Adipose tissue (tissue), 3 donors: ENCODE results near the gene XCR1. TPM values are rescaled to one million over a fixed set of nuclear protein-coding genes. Genes with fewer than 3 reads are reported as not detected.
A peak's percentile ranks its signal among the peaks of the same experiment; 100 is the strongest.

ENCODE experiments used
- H3K27ac ChIP-seq: one replicate; pipeline ENCODE4 v1.5.1; 2013; ENCODE audit warnings: low read depth, low read length
- WGBS, 3 donors: extraction: QIAGEN DNeasy Blood & Tissue Kit; methylation state at CpG; one replicate each; pipeline ENCODE4 v1.1.7; 2013; 5-methylcytosine and 5-hydroxymethylcytosine counted together
- polyA plus RNA-seq, 3 donors: library from polyadenylated mRNA; stranded (reverse); fragments of 200-250 nt; gene quantifications; one replicate each; pipeline ENCODE4 v1.2.3, GENCODE V29; 2013
- donor health status: healthy with polysubstance abuse.
- donor health status: Bipolar disorder and iron deficiency.
- donor health status: healthy.

The XCR1 gene
- polyA plus RNA-seq, 3 donors: 0.01 to 0.06 TPM; not detected in 1

DNA sequence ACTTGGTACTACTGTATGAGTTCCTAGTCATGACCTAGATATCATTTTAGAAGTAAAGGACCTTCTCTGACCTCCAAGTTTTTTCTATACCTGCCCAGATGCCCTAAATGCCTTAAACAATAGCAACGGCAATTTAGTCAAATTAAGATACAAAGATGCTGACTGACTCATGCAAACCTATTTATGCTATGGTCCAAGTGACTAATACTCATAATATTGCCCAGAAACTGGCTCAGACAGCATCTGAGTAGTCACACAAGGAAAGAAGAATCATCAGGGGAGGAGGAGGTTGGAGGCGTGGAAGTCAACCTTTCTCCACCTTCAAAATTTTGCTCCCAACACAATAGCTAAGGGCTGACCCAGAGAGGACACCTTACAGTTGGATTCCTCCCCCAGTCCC, 38.5 kb downstream of the XCR1 start:
- no peak overlapping the region for H3K27ac ChIP-seq
- 73 to 94% (median 76%) methylated on average over 2 of the region's 2 CpGs for WGBS, 3 donors

GRCh38 chr3:45988362-45988761, 38.9 kb downstream of the XCR1 start:
- H3K27ac ChIP-seq: no peak overlapping the region
- WGBS, 3 donors: 51 to 57% (median 56%) methylated on average over 4 of the region's 4 CpGs

GRCh38 chr3:45987368-45988291, 39.7 kb downstream of the XCR1 start:
- WGBS, 3 donors: 33 to 39% (median 35%) methylated on average over 8 of the region's 8 CpGs
- no peak overlapping the region for H3K27ac ChIP-seq

DNA sequence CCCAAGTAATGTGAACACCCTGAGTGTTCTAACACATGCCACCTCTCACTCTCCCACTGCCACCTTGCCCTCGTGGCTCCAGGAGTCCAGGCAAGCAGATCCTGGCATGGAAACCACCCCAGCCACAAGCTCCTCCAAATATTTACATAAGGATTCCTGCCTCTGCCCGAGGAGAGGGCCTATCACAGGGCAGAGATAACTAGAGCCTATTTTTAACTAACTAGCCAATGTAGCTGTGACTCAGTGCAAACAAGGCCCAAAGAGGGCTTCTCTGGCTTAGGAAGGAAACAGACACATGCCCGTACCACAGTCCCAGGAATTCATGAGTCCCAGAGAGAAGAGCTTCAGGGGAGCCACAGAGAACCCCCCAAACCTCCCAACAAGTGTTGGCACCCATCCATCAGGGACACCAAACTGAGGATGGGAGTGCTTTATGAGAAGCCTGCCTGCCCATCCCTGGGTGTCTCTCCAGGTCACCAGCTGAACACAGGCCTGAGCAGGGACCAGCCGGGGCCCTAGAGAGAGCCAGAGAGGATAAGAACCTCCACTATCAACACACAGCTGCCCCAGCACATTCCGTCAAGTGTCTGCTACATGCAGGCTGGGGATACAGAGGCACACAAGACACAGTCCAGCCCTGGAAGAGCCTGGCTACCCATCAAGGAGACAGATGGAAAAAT, 40.8 kb downstream of the XCR1 start:
- WGBS, 3 donors: 30 to 79% (median 76%) methylated on average over 5 of the region's 5 CpGs

DNA sequence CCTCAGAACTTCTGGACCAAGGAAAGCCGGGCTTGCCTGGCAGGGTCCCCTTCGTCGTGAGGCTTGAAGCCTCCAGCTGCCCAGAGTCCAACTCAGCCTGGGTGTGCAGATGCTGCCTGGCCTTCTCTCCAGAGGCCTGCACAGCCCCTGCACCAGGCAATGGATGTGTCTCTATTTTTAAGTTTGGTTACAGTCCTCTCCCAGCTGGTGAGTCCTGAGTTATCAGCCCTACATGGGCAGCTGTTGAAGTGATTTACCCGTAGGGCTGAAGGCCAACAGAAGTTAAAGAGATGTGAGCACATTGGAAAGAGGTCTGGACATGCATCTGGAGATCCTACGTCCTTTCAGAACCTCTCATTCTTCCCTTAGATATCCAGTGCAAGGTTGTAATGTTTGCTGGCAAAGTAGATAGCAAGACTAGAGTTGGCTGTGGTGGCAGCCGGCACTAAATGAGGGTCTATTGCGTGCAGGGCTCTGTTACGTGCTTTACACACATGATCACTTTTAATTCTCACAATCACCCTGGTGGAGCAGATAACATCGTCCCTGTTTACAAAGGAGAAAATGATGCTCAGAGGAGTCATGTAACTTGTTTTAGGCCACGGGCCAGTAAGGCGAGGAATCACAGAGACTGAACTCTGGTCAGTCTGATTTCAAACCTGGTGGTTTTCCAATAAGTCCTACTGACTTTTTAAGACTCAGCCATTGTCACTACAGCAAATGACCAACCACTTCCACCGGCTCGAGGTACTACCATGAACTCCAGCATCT, 41.6 kb downstream of the XCR1 start:
- H3K27ac ChIP-seq: no peak overlapping the region
- WGBS, 3 donors: 59 to 88% (median 74%) methylated on average over 13 of the region's 13 CpGs

More for the DNA sequence above, 40.8 kb downstream of the XCR1 start:
- H3K27ac ChIP-seq: peak overlapping the region; percentile 17

DNA sequence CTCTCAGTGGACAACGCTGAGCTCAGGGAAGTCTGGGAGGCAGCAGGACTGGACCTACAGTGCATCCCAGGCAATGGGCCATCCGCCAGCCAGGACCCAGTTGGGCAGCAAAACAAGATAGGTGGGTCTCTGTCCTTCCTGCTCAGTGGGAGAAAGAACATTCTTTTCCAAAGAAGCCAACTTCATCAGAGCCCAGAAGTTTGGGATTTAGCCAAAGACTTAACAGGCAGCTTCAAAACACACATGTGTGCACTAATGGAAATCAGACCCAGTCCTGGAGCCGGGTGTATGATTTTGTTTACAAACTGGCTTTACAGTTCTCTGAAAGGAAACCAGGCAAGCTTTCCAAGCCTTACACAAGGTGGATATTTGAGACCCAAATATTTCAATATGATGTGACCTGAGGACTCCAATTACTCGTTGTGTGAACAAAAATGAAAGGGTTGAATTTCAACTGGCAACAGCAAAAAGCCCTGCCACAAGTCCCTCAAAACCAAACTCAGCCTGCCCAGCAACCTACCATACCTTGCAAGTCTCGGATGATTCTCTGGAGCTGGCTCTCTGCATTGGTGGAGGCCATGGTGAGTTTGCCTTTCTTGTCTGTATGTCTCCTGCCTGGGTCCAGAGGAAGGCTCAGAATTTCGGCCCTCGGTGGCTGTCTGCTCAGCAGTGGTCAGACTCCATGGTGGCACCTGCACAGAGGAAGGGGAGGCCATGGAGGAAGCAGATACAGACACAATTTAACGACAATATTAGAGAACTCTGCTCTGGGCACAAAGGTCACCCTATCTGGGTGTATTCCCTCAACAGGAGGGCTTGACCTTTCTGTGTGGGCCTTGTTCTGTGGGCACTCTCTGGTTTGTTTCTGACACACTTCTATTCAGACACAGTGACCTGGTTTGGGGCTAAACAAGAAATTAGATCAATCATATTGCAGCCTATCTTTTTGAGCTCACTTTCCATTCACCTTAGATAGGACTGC, 42.7 kb downstream of the XCR1 start:
- 69 to 81% (median 79%) methylated on average over 8 of the region's 8 CpGs for WGBS, 3 donors
- no peak overlapping the region for H3K27ac ChIP-seq

DNA sequence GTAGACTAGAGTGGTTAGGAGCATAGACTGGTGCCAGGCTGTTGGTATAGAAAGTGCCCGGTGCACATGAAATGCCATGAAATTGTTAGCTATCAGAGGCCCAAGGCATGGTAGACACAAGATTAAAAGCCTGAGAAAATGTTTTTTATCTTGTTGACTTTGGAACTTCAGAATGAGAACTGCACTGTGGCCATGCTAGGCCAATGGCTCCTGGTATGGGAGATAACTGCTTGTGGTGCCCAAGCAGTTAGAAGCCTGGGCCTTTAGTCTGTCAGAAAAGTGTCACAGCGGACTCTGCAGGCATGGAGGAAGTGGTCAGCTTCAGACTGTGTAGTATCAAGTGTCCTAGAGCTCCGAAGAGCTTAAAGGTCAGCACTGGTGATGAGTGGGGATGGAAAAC, 43.5 kb downstream of the XCR1 start:
- 78 to 85% (median 80%) methylated on average over 3 of the region's 3 CpGs for WGBS, 3 donors

GRCh38 chr3:45981346-45982074, 45.8 kb downstream of the XCR1 start:
- 62 to 77% (median 71%) methylated on average over 2 of the region's 2 CpGs for WGBS, 3 donors
- no peak overlapping the region for H3K27ac ChIP-seq

More for the DNA sequence above, 43.5 kb downstream of the XCR1 start:
- H3K27ac ChIP-seq: no peak overlapping the region

DNA sequence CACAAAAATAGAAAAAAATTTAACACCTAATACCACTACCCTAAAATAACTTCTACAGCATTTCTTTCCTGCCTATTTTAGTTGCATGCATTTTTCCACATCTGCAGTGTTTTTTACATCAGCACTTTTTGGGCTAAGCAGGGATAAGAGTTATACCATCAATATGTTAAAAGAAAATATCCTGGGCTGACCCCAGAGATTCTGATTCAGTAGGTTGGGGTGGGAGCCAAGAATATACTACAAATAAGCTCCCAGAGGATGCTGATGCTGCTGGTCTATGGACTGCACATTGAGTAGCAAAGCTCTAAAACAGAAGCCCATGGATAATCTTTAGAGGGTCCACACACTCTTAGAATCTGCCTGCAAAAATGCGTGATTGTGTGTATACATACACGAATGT, 46.5 kb downstream of the XCR1 start:
- WGBS, 3 donors: 93 to 98% (median 96%) methylated on average over 2 of the region's 2 CpGs
- H3K27ac ChIP-seq: no peak overlapping the region

GRCh38 chr3:45980229-45980813, 47.0 kb downstream of the XCR1 start:
- no peak overlapping the region for H3K27ac ChIP-seq
- 80 to 92% (median 90%) methylated on average over 7 of the region's 7 CpGs for WGBS, 3 donors

DNA sequence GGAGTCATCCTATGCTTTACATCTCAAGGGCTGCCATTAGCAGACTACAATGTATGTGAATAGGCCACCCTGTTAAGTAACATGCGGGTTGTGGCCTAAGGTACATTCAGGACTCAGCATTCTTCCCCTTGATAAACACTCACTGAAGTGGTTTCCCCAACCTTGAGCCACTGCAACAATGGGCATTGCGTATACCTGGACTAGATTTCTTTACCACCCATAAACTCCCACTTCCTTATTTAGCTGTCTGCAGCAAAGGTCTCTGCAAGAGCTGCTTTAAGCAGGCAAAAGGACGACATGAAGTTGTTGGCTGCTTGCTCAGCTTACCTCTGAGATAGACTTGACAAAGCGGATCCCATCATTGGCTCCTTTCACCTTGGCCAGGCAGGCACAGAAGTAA, 47.9 kb downstream of the XCR1 start:
- no peak overlapping the region for H3K27ac ChIP-seq
- 71 to 92% (median 73%) methylated on average over 4 of the region's 4 CpGs for WGBS, 3 donors

- H3K27ac ChIP-seq: no peak overlapping the region
- WGBS, 3 donors: 75 to 95% (median 86%) methylated on average over 5 of the region's 5 CpGs
These were observed 49.1 kb downstream of the XCR1 start for GRCh38 chr3:45978006-45978761.

- no peak overlapping the region for H3K27ac ChIP-seq
- 75 to 84% (median 81%) methylated on average over 6 of the region's 6 CpGs for WGBS, 3 donors
These were observed 50.8 kb downstream of the XCR1 start for GRCh38 chr3:45976191-45977091.

DNA sequence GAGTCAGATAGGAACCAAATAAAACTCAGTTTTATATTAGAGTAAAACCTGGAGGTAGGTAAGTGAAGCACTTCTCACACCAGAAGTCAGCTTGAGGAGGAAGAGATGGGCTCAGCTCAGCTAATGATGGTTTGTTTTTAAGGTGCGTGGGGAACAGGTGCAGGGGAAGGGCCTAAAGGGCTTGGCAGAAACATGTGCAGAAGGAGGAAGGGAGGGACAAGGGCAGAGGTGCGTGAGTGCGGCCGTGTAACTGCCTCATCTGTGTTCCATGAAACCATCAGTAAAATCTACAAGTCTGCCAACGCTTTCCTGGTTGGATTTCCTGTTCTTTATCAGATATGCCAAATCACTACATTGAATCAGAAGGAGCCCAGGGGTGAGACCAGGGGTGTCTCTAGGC, 51.6 kb downstream of the XCR1 start:
- WGBS, 3 donors: 56 to 82% (median 69%) methylated on average over 5 of the region's 5 CpGs
- H3K27ac ChIP-seq: no peak overlapping the region

GRCh38 chr3:45974686-45975085, 52.6 kb downstream of the XCR1 start:
- no peak overlapping the region for H3K27ac ChIP-seq
- 69 to 86% (median 83%) methylated on average over 4 of the region's 4 CpGs for WGBS, 3 donors
